ENCODE results near the gene WDR72. TPM values are rescaled to one million over a fixed set of nuclear protein-coding genes. Genes with fewer than 3 reads are reported as not detected.
"Not testable (repeated sequence)": the region's sequence is repeated elsewhere in the genome, so short reads cannot be mapped to it uniquely, and the experiment has no call there.

The WDR72 gene
- total RNA-seq, 1 donor from 2014 or later, result not detected

DNA sequence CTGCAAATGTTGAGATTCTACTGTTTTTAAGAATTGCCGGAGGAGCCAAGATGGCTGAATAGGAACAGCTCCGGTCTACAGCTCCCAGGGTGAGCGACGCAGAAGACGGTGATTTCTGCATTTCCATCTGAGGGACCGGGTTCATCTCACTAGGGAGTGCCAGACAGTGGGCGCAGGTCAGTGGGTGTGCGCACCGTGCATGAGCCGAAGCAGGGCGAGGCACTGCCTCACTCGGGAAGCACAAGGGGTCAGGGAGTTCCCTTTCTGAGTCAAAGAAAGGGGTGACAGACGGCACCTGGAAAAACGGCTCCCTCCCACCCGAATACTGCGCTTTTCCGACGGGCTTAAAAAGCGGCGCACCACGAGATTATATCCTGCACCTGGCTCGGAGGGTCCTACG, 75.3 kb downstream of the WDR72 start:
- H3K9me3 Mint-ChIP-seq; H3K36me3 Mint-ChIP-seq (ENCODE audit: low read depth); DNase-seq (ENCODE audit: low spot score); H3K4me1 Mint-ChIP-seq (ENCODE audit: low read depth); H3K4me3 Mint-ChIP-seq; H3K27me3 Mint-ChIP-seq (ENCODE audit: insufficient read depth); intact Hi-C loops (cut with micrococcal nuclease); H3K27ac Mint-ChIP-seq: not testable (repeated sequence)

DNA sequence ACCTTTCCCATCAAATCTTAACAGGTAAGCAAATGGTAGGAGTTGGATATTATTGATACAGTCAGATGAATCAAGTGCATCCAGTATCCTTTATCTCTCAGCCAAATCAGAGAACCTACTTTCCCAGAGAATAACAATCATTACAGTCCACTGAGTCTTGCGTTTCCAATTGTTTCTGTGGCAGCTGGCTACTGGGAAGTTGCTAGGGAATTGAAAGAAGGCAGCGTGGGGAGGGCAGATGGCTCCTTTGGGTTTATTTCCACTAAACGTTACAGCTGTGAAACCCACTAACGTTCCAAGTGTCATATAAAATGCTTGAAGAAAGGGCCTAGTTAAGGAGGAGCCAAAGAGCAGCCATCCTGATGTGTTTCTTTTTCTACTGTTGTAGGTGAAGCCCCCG, 78.4 kb downstream of the WDR72 start:
- H3K27ac Mint-ChIP-seq, result no peak overlapping the region
- DNase-seq (ENCODE audit: low spot score), result no peak
- H3K27me3 Mint-ChIP-seq (ENCODE audit: insufficient read depth), result no peaks in the 10 kb centered on the region
- intact Hi-C loops (cut with micrococcal nuclease), result no loop called here
- no peaks in the 10 kb centered on the region for H3K36me3 Mint-ChIP-seq (ENCODE audit: low read depth)
- no peaks in the 10 kb centered on the region for H3K9me3 Mint-ChIP-seq
- no peak overlapping the region for H3K4me3 Mint-ChIP-seq
- no peaks in the 10 kb centered on the region for H3K4me1 Mint-ChIP-seq (ENCODE audit: low read depth)

DNA sequence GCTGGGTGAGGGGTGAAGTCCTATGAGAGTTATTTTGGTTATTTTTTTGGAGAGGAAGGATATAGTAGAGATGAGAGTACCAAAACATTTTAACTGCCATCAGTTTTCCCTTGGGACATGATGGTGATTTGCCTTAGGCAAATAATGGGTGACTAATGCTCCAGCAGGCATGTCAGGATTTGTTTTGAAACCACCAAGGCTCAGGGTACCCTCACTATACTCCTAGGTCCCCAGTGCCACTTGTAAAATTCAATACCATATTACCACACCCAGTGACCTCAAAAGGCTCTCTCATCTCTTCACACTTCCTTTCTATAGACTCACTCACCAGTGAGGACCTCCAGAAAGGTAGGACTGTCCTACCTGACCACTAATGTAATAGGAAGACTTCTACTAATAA, 83.6 kb downstream of the WDR72 start:
- DNase-seq (ENCODE audit: low spot score), result no peak
- Mint-ChIP-seq H3K27ac (no peak overlapping the region), H3K9me3 (no peaks in the 10 kb centered on the region), H3K36me3 (ENCODE audit: low read depth) (no peaks in the 10 kb centered on the region), H3K4me1 (ENCODE audit: low read depth) (no peaks in the 10 kb centered on the region), H3K4me3 (no peak overlapping the region), H3K27me3 (ENCODE audit: insufficient read depth) (no peaks in the 10 kb centered on the region)
- intact Hi-C loops (cut with micrococcal nuclease), result no loop called here

DNA sequence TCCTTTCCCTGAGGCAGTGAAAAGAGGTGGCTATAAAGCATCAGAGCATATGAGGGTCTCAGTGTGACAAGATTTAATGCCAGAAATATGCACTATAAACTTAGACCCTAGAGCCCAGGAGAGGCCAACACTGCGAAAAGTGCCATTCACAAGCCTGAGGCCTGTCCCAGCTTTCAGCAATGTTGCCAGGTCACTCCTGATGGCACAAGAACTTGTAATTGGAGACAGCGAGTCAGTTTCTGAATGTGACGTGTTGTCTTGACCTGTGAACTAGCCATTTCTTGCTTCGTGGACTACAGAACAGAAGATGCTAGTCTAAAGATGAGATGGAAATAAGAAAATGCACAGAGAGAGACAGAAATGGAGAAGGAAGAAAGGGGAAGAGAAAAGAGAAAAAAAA, 87.9 kb downstream of the WDR72 start:
- no peaks in the 10 kb centered on the region for H3K36me3 Mint-ChIP-seq (ENCODE audit: low read depth)
- H3K27ac Mint-ChIP-seq, result no peak overlapping the region
- H3K4me3 Mint-ChIP-seq, result no peak overlapping the region
- no peak for DNase-seq (ENCODE audit: low spot score)
- intact Hi-C loops (cut with micrococcal nuclease), result no loop called here
- no peaks in the 10 kb centered on the region for H3K27me3 Mint-ChIP-seq (ENCODE audit: insufficient read depth)
- no peaks in the 10 kb centered on the region for H3K4me1 Mint-ChIP-seq (ENCODE audit: low read depth)
- no peaks in the 10 kb centered on the region for H3K9me3 Mint-ChIP-seq

DNA sequence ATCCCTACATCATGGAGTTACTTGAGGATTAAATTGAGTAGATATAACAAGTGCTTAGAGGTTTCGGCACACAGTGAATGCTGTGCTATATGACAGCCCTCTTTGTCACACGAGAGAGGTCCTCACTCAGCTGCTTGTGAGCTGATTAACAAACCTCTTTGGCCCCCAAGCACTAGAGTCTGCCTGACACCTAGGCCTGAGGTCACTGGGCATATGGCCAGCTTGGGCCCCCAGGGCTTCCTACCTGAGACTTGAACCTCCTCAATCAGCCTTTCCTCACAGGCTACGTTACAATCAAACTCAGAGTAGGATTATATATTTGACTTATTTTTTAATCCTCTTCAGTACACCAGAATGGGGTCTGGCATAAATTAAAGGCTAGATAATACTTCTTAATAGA, 88.8 kb downstream of the WDR72 start:
- intact Hi-C loops (cut with micrococcal nuclease), result no loop called here

DNA sequence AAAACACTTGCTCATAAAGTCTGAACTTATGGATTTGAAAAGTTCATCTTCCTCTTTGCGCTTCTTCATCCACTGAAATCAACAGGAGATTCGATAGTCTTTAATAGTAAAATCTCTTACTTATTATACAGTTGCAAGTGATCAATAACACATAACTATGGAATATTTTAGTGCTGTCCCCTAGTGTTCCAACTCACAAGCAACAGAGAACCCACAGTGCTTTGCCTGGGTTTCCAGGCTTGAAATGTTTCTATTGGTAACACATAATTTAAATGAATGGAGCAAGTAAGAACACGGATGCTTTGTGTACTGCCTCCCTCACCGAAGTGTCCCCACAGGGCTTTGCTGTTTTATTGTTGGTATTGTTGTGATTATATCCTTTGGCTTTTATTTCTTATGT, 93.5 kb downstream of the WDR72 start:
- no peaks in the 10 kb centered on the region for H3K4me1 Mint-ChIP-seq (ENCODE audit: low read depth)
- H3K36me3 Mint-ChIP-seq (ENCODE audit: low read depth), result no peaks in the 10 kb centered on the region
- DNase-seq (ENCODE audit: low spot score), result no peak
- no peak overlapping the region for H3K4me3 Mint-ChIP-seq
- no peaks in the 10 kb centered on the region for H3K9me3 Mint-ChIP-seq
- intact Hi-C loops (cut with micrococcal nuclease), result no loop called here
- no peak overlapping the region for H3K27ac Mint-ChIP-seq
- H3K27me3 Mint-ChIP-seq (ENCODE audit: insufficient read depth), result no peaks in the 10 kb centered on the region

More for the DNA sequence above, 88.8 kb downstream of the WDR72 start:
- no peak for DNase-seq (ENCODE audit: low spot score)
- no peaks in the 10 kb centered on the region for H3K27me3 Mint-ChIP-seq (ENCODE audit: insufficient read depth)
- H3K36me3 Mint-ChIP-seq (ENCODE audit: low read depth), result no peaks in the 10 kb centered on the region
- H3K4me1 Mint-ChIP-seq (ENCODE audit: low read depth), result no peaks in the 10 kb centered on the region
- no peak overlapping the region for H3K27ac Mint-ChIP-seq
- H3K4me3 Mint-ChIP-seq, result no peak overlapping the region
- H3K9me3 Mint-ChIP-seq, result no peaks in the 10 kb centered on the region

DNA sequence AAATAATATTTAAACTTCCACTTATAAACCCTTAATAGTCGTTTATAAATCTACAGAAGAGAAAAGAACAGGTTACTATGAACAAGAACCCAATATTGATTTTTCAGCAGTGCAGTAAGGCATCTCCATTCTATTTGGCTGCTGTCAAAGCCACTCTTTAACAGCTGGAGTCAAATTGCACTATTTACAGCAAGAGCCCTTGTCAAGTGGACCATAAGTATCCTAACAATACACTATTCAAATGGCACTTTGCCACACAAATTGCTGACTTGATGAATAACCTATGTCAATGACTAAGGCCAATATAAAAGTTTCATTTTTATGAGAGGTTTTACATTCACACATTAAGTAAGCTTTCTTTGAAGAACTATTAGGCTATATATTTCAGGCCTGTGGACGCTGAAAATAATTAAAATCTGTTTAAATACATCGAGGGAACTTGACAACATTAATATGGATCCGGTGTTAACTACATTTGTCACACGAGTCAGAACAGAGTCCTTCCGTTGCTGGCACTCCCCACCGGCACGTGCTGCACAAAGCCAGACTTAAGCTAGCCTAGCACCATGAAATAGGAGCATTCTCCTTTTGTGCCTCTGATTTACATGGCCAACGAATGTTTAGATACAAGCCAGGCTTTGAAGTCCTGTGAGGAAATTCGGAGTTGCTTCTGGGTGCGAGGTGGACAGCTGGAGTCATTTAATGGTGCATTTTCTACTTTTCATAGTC, 100.5 kb downstream of the WDR72 start:
- no peaks in the 10 kb centered on the region for H3K9me3 Mint-ChIP-seq
- no peaks in the 10 kb centered on the region for H3K4me1 Mint-ChIP-seq (ENCODE audit: low read depth)
- no peak for DNase-seq (ENCODE audit: low spot score)
- H3K27me3 Mint-ChIP-seq (ENCODE audit: insufficient read depth), result peaks cover 2% of the 10 kb centered on the region
- intact Hi-C loops (cut with micrococcal nuclease), result no loop called here
- no peak overlapping the region for H3K4me3 Mint-ChIP-seq
- no peak overlapping the region for H3K27ac Mint-ChIP-seq
- H3K36me3 Mint-ChIP-seq (ENCODE audit: low read depth), result no peaks in the 10 kb centered on the region

DNA sequence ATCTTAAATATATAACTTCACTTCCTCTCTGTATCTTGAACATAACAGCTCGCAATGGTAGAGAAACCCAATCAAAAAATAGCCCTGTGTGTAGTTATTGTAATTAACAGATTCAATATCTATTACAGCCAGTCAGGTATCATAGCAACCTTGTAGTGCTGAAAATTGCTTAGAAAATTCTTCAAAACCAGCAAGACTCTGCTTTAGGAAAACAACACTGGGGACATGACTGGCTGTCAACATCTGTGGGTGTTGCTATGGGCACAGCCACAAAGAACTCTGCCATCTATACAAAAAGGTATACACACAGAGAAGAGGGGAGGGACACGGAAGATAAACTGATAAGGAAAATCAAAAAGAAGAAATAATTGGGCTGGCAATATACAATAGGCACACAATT, 101.2 kb downstream of the WDR72 start:
- Mint-ChIP-seq H3K36me3 (ENCODE audit: low read depth) (no peaks in the 10 kb centered on the region), H3K27ac (no peak overlapping the region), H3K4me1 (ENCODE audit: low read depth) (no peaks in the 10 kb centered on the region), H3K4me3 (no peak overlapping the region), H3K9me3 (no peaks in the 10 kb centered on the region), H3K27me3 (ENCODE audit: insufficient read depth) (peaks cover 2% of the 10 kb centered on the region)
- intact Hi-C loops (cut with micrococcal nuclease), result no loop called here
- no peak for DNase-seq (ENCODE audit: low spot score)

DNA sequence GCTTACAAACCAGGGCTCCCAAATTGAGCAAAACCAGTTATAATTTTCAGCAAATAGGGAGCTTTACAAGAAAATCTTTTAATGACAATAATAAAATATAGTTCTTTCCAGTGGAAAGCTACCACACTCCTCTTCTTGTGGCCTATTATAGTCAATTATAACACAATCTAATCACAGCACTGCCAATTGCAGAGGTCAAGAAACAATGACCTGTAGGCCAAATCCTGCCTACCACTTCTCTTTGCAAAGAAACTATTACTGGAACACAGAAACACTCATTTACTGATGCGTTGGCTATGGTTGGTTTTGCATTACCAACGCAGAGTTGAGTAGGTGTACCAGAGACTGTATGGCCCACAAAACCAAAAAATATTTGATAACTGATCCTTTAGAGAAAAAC, 110.5 kb downstream of the WDR72 start:
- no peaks in the 10 kb centered on the region for H3K27me3 Mint-ChIP-seq (ENCODE audit: insufficient read depth)
- H3K4me1 Mint-ChIP-seq (ENCODE audit: low read depth), result no peaks in the 10 kb centered on the region
- no peaks in the 10 kb centered on the region for H3K36me3 Mint-ChIP-seq (ENCODE audit: low read depth)
- H3K4me3 Mint-ChIP-seq, result no peak overlapping the region
- DNase-seq (ENCODE audit: low spot score), result no peak
- no peak overlapping the region for H3K27ac Mint-ChIP-seq
- H3K9me3 Mint-ChIP-seq, result no peaks in the 10 kb centered on the region
- intact Hi-C loops (cut with micrococcal nuclease), result no loop called here

DNA sequence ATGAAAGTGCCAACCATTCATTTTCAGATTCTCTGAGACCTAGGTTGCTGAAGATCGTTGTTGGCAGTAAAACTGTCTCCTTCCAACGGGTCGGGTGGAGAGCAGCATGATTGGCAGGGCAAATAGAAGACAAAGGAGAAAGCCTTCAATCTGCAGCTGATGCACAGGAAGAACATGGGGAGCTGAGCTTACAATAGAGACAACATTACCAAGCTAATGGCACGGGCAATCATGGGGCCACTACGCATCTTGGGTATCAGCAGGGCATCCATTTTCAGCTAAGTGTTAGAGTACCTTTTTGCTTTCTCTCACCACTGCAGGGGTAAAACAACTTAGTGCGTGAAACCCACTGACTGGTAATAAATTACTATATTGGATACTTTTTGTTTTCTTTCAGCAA, 114.8 kb downstream of the WDR72 start:
- Mint-ChIP-seq H3K27me3 (ENCODE audit: insufficient read depth) (peaks cover 2% of the 10 kb centered on the region), H3K36me3 (ENCODE audit: low read depth) (no peaks in the 10 kb centered on the region), H3K9me3 (peaks cover 1% of the 10 kb centered on the region), H3K4me1 (ENCODE audit: low read depth) (no peaks in the 10 kb centered on the region), H3K27ac (no peak overlapping the region), H3K4me3 (no peak overlapping the region)
- no peak for DNase-seq (ENCODE audit: low spot score)
- intact Hi-C loops (cut with micrococcal nuclease), result no loop called here

DNA sequence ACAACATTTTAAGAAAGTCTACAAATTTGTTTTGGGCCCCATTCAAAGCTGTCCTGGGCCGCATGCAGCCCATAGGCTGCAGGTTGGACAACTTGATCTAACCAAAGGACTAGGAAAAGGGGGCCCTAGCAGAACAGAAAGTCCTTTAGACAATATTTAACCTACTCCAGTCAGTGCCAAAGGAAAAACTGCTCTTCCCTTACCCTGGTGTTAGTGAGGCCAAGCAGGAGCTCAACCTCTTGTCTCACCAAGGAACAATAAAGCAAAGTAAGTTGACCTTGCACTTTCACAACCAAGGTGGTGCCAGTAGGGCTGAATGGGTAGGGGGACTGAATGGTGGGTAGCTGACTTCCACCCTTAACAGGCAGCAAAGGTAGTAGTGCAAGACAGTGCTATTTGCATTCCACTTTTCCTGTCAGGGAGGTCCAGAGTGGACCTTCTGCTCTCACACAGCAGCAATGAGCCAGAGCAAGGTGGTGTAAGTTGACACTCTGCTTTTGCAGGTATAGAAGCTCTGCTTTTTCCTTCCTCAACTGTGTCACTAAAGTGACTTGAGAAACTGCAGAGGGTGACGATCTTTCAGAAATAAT, 124.9 kb downstream of the WDR72 start:
- Mint-ChIP-seq H3K4me1 (ENCODE audit: low read depth) (no peaks in the 10 kb centered on the region), H3K9me3 (peaks cover 21% of the 10 kb centered on the region), H3K27me3 (ENCODE audit: insufficient read depth) (no peaks in the 10 kb centered on the region), H3K27ac (no peak overlapping the region), H3K4me3 (no peak overlapping the region), H3K36me3 (ENCODE audit: low read depth) (no peaks in the 10 kb centered on the region)
- intact Hi-C loops (cut with micrococcal nuclease), result no loop called here
- DNase-seq (ENCODE audit: low spot score), result no peak

DNA sequence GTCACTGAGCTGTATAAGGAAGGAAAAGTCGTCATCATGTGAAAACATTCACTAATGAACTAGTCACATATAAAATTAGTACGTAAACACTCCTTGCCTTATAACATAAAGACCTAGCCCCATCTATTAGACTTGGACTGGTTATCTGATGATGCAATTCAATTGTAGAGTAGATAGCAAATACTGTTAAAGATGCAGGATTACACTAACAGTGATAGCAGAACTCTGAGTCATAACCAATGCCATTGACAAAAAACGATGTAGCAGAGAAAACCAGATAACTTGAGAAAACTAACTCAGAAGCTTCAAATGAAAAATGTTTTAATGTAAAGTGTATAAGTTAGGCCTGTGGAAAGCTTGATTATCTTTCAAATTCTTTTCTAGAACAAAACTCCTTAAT, 132.2 kb downstream of the WDR72 start:
- H3K4me3 Mint-ChIP-seq, result no peak overlapping the region
- H3K9me3 Mint-ChIP-seq, result peaks cover 14% of the 10 kb centered on the region
- intact Hi-C loops (cut with micrococcal nuclease), result no loop called here
- DNase-seq (ENCODE audit: low spot score), result no peak
- no peaks in the 10 kb centered on the region for H3K36me3 Mint-ChIP-seq (ENCODE audit: low read depth)
- H3K4me1 Mint-ChIP-seq (ENCODE audit: low read depth), result no peaks in the 10 kb centered on the region
- no peak overlapping the region for H3K27ac Mint-ChIP-seq
- no peaks in the 10 kb centered on the region for H3K27me3 Mint-ChIP-seq (ENCODE audit: insufficient read depth)

DNA sequence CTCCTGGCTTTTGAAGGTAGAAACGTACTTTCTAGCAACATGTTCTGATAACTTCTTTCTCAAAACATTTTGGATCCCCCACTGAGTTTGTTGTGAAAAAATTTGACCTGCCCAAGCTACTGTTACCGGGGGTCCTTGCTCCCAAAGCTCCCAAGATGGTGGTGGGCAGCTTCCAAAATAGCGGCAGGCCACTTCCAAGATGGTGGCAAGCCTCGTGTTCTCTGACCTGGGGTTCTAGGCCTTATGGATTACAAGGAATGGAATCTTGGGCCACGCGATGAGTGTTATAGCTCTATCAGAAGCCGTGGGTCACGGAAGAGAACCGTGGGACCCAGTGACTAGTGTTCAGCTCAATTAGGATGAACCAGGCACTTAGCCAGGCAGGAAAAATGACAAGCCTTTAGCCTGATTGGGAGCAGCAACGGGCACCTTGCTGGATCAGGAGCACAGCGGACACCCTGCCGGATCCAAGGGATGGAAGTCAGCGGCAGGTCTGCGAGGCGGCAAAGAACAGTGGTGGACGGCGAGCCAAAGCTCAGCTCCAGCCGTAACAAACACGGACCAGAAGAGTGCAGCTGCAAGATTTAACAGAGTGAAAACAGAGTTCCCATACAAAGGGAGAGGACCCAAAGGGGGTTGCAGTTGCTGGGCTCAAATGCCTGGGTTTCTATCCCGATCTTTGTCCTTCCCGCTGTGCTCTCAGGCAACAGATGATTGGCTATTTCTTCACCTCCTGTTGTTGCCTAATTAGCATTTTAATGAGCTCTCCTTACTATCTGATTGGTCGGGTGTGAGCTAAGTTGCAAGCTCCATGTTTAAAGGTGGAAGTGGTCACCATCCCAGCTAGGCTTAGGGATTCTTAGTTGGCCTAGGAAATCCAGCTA, 133.3 kb downstream of the WDR72 start:
- intact Hi-C loops (cut with micrococcal nuclease), result no loop called here
- Mint-ChIP-seq H3K4me3 (no peak overlapping the region), H3K27me3 (ENCODE audit: insufficient read depth) (no peaks in the 10 kb centered on the region), H3K4me1 (ENCODE audit: low read depth) (no peaks in the 10 kb centered on the region), H3K36me3 (ENCODE audit: low read depth) (no peaks in the 10 kb centered on the region), H3K9me3 (peaks cover 6% of the 10 kb centered on the region), H3K27ac (no peak overlapping the region)
- no peak for DNase-seq (ENCODE audit: low spot score)
